ENCODE data around the gene C1QTNF2. TPM values are rescaled to one million over a fixed set of nuclear protein-coding genes. Genes with fewer than 3 reads are reported as not detected.
A peak's percentile ranks its signal among the peaks of the same experiment; 100 is the strongest.
"Not testable (repeated sequence)": the region's sequence is repeated elsewhere in the genome, so short reads cannot be mapped to it uniquely, and the experiment has no call there.

Gene C1QTNF2
- total RNA-seq, 1 donor from 2014 or later = 1.0 TPM

DNA sequence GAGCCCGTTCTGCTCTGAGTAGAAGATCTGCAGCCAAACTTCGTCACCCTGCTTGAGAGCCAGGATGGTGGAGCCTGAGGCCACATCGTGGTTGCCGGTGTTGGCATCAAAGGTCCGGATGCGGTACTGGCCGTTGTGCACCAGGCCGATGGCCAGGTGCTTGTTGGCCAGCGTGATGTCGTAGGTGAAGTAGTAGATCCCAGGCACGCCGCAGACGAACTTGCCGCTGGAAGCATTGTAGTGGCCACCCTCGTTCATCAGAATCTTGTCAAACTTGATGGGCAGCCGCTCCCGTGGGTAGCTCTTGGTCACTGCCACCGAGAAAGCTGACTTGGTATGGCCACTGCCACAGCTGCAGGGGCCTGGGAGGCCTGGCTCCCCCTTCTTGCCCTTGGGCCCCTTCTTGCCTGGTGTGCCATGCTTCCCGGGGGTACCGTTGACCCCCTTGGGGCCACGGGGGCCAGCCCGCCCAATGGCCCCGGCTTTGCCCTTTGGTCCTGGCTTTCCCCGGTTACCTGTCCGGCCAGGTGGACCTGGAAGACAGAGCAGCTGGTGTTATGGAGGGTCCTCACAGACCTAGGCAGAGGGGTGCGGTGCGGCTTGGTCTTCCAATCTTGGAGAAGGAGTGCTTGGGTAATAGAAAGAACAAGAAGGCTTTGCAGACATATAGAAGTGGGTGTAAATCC, 21.0 kb downstream of the C1QTNF2 start:
- peaks cover 2% of the 10 kb centered on the region for H3K4me1 Mint-ChIP-seq (ENCODE audit: low read depth, unreplicated experiment)

DNA sequence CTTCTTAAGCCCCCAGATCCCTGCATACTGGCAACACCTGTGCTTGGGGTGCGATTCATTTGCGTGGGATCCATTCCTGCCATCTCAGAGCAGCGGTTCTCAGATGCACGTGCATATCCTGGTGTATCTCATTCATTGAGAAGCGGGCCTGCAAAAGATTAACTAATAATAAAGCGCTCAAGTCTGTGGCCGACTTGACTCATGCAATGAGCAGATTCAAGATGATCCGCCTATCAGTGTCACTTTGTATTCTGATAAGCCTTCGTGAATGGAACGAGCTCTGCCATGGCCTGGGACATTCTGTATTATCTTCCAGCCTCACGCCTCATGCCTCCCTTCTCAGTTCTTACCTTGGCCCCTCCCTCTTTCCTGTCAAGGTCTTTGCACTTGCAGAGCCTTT, 22.3 kb downstream of the C1QTNF2 start:
- no peak for DNase-seq
- Mint-ChIP-seq H3K27me3 (ENCODE audit: unreplicated experiment) (peaks cover under 1% of the 10 kb centered on the region), H3K36me3 (ENCODE audit: unreplicated experiment) (no peaks in the 10 kb centered on the region), H3K27ac (ENCODE audit: unreplicated experiment) (no peak overlapping the region), H3K4me3 (ENCODE audit: unreplicated experiment) (no peak overlapping the region), H3K4me1 (ENCODE audit: low read depth, unreplicated experiment) (peaks cover 7% of the 10 kb centered on the region), H3K9me3 (ENCODE audit: unreplicated experiment) (no peaks in the 10 kb centered on the region)
- TF ChIP-seq, protein P1, sequence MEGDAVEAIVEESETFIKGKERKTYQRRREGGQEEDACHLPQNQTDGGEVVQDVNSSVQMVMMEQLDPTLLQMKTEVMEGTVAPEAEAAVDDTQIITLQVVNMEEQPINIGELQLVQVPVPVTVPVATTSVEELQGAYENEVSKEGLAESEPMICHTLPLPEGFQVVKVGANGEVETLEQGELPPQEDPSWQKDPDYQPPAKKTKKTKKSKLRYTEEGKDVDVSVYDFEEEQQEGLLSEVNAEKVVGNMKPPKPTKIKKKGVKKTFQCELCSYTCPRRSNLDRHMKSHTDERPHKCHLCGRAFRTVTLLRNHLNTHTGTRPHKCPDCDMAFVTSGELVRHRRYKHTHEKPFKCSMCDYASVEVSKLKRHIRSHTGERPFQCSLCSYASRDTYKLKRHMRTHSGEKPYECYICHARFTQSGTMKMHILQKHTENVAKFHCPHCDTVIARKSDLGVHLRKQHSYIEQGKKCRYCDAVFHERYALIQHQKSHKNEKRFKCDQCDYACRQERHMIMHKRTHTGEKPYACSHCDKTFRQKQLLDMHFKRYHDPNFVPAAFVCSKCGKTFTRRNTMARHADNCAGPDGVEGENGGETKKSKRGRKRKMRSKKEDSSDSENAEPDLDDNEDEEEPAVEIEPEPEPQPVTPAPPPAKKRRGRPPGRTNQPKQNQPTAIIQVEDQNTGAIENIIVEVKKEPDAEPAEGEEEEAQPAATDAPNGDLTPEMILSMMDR (IDR thresholded peaks at IDR 0.05; ENCODE audit: partially characterized antibody, unreplicated experiment) = no peak

More for the DNA sequence above, 21.0 kb downstream of the C1QTNF2 start:
- Mint-ChIP-seq H3K9me3 (ENCODE audit: unreplicated experiment) (no peaks in the 10 kb centered on the region), H3K4me3 (ENCODE audit: unreplicated experiment) (no peak overlapping the region), H3K27ac (ENCODE audit: unreplicated experiment) (no peak overlapping the region), H3K36me3 (ENCODE audit: unreplicated experiment) (no peaks in the 10 kb centered on the region), H3K27me3 (ENCODE audit: unreplicated experiment) (peaks cover 2% of the 10 kb centered on the region)
- TF ChIP-seq, protein P1 (IDR thresholded peaks at IDR 0.05; ENCODE audit: partially characterized antibody, unreplicated experiment) = no peak
- DNase-seq = no peak

DNA sequence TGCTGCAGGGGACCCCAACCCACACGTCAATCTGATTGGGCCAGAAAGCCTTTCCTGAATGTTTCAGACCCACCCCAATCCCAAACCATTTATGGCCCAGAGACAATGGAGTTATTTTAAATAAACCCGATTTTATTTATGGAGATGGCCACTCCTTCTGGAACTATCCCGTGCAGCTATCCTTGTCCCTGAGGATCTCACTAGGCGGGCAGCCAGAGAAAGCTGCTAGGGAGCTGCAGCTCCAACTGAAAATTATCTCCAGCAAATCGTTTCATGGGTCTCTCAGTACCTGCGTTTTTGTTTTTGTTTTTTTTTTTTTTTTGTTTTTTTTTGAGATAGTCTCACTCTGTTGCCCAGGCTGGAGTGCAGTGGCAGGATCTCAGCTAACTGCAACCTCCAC, 23.0 kb downstream of the C1QTNF2 start:
- DNase-seq = no peak
- Mint-ChIP-seq H3K9me3 (ENCODE audit: unreplicated experiment) (no peaks in the 10 kb centered on the region), H3K27me3 (ENCODE audit: unreplicated experiment) (no peaks in the 10 kb centered on the region), H3K36me3 (ENCODE audit: unreplicated experiment) (no peaks in the 10 kb centered on the region), H3K4me3 (ENCODE audit: unreplicated experiment) (no peak overlapping the region), H3K4me1 (ENCODE audit: low read depth, unreplicated experiment) (peaks cover 8% of the 10 kb centered on the region), H3K27ac (ENCODE audit: unreplicated experiment) (no peak overlapping the region)
- TF ChIP-seq, protein P1 (IDR thresholded peaks at IDR 0.05; ENCODE audit: partially characterized antibody, unreplicated experiment) = no peak

DNA sequence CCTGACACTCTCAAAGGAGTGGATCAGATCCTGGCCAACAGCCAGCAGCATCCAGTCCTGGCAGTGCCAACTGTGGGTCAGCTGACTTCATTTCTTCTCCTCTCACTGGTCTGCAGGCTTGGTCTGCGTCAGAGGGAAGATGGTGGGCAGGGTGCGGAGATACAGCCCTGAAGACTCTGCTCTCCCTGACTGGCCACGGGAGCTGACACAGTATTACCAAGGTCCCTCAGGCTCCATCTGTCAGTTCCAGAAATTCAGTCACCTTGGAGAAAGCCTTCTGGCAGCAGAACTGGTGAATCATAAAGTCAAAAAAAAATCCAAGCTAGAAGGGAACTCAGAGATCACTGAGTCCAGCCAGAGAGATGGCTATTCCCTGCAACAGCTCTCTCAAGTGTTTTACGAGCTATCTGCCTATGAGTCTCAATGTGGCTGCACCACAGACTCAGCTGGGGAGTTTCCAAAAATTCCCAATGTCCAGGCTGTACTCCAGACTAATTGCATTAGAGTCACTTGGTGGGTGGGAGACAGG, 27.9 kb downstream of the C1QTNF2 start:
- TF ChIP-seq, protein P1 (IDR thresholded peaks at IDR 0.05; ENCODE audit: partially characterized antibody, unreplicated experiment) = no peak
- no peaks in the 10 kb centered on the region for H3K36me3 Mint-ChIP-seq (ENCODE audit: unreplicated experiment)
- H3K4me1 Mint-ChIP-seq (ENCODE audit: low read depth, unreplicated experiment) = peaks cover 25% of the 10 kb centered on the region
- no peaks in the 10 kb centered on the region for H3K9me3 Mint-ChIP-seq (ENCODE audit: unreplicated experiment)
- H3K27me3 Mint-ChIP-seq (ENCODE audit: unreplicated experiment) = peaks cover 5% of the 10 kb centered on the region
- no peak for DNase-seq
- H3K4me3 Mint-ChIP-seq (ENCODE audit: unreplicated experiment) = no peak overlapping the region
- no peak overlapping the region for H3K27ac Mint-ChIP-seq (ENCODE audit: unreplicated experiment)

DNA sequence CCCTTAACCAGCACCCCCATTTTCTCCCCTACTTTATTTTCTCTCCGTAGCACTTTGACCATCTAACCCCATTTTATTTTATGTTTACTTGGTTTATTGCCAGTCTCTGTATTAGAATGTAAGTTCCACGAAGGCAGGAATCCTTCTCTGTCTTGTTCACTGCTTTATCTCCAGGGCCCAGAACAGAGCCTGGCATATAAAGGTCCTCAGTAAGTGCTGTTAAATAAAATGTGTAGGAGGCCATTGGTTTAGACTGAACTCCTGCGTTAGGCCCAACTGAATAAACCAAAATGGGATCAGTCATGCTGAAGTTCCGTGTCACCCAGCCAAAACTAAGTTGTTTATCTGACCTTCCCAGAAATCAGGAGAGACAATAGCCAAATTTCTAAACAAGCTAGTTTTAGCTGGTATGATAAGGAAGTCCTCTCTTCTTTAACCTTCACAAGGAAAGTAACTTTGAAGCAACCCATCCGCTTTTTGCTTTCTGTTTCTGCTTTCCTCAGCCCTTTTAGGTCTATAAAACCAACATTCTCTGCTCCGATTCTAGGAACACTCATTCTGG, 29.0 kb downstream of the C1QTNF2 start:
- Mint-ChIP-seq H3K4me3 (ENCODE audit: unreplicated experiment) (no peak overlapping the region), H3K27me3 (ENCODE audit: unreplicated experiment) (peaks cover 5% of the 10 kb centered on the region), H3K27ac (ENCODE audit: unreplicated experiment) (peak overlapping the region; percentile 0), H3K9me3 (ENCODE audit: unreplicated experiment) (no peaks in the 10 kb centered on the region), H3K4me1 (ENCODE audit: low read depth, unreplicated experiment) (peaks cover 24% of the 10 kb centered on the region), H3K36me3 (ENCODE audit: unreplicated experiment) (no peaks in the 10 kb centered on the region)
- TF ChIP-seq, protein P1 (IDR thresholded peaks at IDR 0.05; ENCODE audit: partially characterized antibody, unreplicated experiment) = no peak
- no peak for DNase-seq

DNA sequence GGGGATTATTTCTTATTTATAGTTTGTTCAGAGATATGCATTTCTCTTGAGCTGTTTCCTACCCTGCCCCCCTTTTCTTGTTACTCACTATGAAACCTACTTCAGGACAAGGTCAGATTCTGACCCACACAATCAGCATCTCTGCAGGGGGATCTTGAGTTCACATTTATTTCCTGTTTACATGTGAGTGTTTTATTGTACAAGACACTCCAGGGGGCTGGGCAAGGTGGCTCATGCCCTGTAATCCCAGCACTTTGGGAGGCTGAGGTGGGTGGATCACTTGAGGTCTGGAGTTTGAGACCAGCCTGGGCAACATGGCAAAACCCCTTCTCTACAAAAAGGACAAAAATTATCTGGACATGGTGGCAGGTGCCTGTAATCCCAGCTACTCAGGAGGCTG, 29.9 kb downstream of the C1QTNF2 start:
- not testable (repeated sequence) for H3K9me3 Mint-ChIP-seq (ENCODE audit: unreplicated experiment); H3K27me3 Mint-ChIP-seq (ENCODE audit: unreplicated experiment); DNase-seq; H3K4me3 Mint-ChIP-seq (ENCODE audit: unreplicated experiment); H3K36me3 Mint-ChIP-seq (ENCODE audit: unreplicated experiment)
- Mint-ChIP-seq H3K27ac (ENCODE audit: unreplicated experiment) (peak overlapping the region; percentile 29), H3K4me1 (ENCODE audit: low read depth, unreplicated experiment) (peaks cover 24% of the 10 kb centered on the region)
